ENCODE data around the gene ABCA13.

- TF ChIP-seq GABPA (IDR thresholded peaks at IDR 0.05; ENCODE audit: low read depth): no peak
- TF ChIP-seq CTCF (IDR thresholded peaks at IDR 0.05; ENCODE audit: insufficient read depth, low read length): no peak
Measured at GRCh38 chr7:48563334-48563733, 392.1 kb downstream of the ABCA13 start.
